ENCODE data around the gene SCUBE1.

Gene SCUBE1

GRCh38 chr22:43343670-43344519 lies 723 bp upstream of the SCUBE1 start:
- TF ChIP-seq GATA2 (IDR thresholded peaks at IDR 0.05; ENCODE audit: low read depth, low read length) (no peak), GATA3 (IDR thresholded peaks at IDR 0.05; ENCODE audit: low read depth, low read length) (no peak)

DNA sequence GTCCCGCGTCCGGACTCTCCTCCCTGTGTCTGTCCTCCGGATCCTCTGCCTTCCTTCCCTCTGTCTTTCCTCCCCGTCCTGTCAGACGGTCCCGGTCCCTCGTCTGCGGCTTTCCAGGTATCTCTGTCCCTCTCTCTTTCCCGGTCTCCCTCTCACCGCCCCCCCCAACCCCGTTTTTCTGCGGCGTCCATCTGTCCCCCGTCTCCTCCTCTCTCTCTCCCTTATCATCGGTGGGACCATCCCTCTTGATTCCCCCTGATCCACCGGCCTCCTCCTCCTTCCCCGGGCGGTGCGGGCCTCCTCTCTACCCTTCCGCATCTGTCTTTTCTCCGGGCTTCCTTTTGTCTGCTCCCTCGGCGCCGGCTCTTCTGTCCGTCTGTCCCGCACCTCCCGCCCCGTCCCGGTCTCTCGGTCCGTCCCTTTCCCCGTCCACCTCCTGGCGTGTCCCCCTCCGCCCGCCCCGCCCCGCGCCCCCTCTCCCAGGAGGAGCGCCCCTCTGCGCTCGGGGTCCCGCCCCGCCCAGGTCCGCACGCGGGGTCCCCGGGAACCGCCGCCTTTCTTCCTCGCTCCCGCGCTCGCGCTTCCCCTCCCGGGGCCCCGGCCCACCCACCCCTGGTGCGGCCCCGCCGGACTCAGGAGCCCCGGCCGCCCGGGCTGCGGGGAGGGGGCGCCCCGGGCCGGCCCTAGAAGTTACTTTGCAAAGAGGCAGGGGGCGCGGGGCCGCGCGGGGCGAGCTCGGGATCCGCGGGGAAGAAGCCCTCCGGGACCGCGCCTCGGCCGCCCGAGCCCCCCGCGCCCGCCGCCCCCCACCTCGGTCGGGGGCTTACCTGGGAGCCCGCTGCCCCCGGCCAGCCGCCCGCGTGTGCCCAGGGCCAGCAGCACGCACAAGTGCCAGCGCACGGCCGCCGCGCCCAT lies 568 bp downstream of the SCUBE1 start:
- TF ChIP-seq GATA3 (IDR thresholded peaks at IDR 0.05; ENCODE audit: low read depth, low read length) (no peak), GATA2 (IDR thresholded peaks at IDR 0.05; ENCODE audit: low read depth, low read length) (no peak)

DNA sequence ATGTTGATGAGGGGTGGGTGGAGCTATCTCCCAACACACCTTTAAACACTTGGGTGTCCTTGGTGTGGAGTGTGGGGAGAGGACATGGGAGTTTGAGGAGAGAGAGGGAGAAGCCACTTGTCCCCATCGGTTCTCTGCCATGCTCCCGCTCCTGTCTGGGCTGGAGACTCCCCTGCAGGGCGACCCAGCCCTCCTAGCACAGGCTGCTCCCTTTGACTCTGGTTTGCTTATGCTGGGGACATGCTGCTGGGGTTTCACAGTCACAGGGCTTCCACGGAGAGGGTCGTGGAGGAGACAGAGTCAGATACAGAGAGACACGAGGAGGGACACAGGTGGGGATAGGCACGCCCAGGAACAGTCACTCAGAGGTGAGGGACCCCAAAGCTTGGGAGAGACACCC lies 1.6 kb downstream of the SCUBE1 start:
- TF ChIP-seq GATA2 (IDR thresholded peaks at IDR 0.05; ENCODE audit: low read depth, low read length): no peak
- TF ChIP-seq GATA3 (IDR thresholded peaks at IDR 0.05; ENCODE audit: low read depth, low read length): no peak

DNA sequence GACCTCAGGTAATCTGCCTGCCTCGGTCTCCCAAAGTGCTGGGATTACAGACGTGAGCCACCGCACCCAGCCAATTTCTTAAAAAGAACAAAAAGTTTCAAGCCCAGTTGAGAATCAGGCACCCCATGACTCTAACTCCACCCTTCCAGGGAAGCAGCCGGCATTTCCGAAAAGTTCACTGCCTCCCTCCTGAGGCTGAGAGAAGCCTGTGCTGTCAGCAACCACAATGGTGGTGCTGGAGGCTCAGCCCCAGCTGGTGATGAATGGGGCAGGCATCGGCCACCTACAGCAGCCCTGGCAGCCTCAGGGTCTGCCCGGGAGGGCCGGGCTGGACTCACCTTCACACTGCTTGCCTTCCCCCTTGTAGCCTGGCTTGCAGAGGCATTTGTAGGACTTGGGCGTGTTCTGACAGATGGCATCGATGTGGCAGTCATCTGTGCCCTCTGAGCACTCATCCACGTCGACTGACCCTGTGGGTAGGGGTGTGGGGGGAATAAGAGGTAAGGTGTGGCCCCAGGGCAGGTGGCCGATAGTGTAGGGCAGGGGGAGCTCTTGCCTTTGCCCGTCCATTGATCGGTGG lies 4.3 kb downstream of the SCUBE1 start:
- TF ChIP-seq GATA3 (IDR thresholded peaks at IDR 0.05; ENCODE audit: low read depth, low read length): no peak
- TF ChIP-seq GATA2 (IDR thresholded peaks at IDR 0.05; ENCODE audit: low read depth, low read length): no peak

DNA sequence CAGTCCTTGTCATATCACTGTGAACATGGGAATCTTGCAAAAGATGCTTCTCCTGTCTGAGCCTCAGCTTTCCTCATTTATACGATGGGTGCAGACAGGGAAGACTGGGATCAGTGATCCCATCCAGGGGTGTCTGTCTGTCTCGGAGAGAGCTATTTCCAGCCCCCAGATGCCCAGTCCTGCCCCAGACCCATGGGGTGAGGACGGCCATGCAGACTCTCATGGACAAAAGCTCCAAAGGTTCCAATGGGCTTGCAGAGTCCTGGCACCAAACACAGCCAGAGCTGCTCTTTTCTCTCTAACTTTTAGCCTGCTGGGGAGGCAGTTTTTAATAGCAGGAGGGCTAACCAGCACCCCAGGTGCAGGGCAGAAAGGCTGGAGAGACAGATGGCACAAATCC lies 5.2 kb downstream of the SCUBE1 start:
- TF ChIP-seq GATA2 (IDR thresholded peaks at IDR 0.05; ENCODE audit: low read depth, low read length): no peak
- TF ChIP-seq GATA3 (IDR thresholded peaks at IDR 0.05; ENCODE audit: low read depth, low read length): no peak

- TF ChIP-seq GATA2 (IDR thresholded peaks at IDR 0.05; ENCODE audit: low read depth, low read length) (no peak), GATA3 (IDR thresholded peaks at IDR 0.05; ENCODE audit: low read depth, low read length) (no peak)
These were observed 5.8 kb downstream of the SCUBE1 start for GRCh38 chr22:43337385-43337784.

DNA sequence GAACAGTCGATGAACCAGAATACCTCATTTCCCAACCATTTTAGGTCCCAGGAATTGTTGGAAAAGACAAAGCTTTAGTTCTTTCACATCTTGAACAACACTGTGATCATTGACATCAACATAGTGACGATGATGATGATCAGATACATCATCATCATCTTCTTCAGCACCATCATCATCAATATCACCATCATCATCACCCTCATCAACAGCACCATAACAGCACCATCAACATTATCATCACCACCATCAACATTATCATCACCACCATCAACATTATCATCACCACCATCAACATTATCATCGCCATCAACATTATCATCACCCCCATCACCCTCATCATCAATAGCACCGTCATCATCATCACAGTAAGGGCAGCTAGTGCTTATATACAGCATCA lies 8.8 kb downstream of the SCUBE1 start:
- TF ChIP-seq GATA2 (IDR thresholded peaks at IDR 0.05; ENCODE audit: low read depth, low read length): no peak
- TF ChIP-seq GATA3 (IDR thresholded peaks at IDR 0.05; ENCODE audit: low read depth, low read length): no peak

DNA sequence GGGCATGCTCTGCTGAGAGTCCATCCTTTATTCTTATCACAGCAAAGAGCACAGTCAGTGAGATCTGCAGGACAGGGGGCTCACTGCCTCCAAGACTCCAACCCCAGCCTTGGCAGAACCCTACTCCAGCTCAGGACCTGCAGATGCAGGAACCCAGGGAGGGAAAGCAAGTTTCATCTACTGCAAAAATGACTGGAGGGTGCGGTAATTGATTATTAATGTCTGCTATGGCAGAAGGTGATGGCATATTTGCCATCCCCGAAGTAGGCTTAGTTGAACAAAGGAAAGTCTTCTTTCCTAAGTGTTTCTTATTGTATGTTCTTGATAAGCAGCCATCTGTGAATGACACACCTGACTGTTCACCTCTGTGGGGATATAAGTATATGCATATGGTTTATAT lies 9.2 kb downstream of the SCUBE1 start:
- TF ChIP-seq GATA2 (IDR thresholded peaks at IDR 0.05; ENCODE audit: low read depth, low read length) (no peak), GATA3 (IDR thresholded peaks at IDR 0.05; ENCODE audit: low read depth, low read length) (no peak)

DNA sequence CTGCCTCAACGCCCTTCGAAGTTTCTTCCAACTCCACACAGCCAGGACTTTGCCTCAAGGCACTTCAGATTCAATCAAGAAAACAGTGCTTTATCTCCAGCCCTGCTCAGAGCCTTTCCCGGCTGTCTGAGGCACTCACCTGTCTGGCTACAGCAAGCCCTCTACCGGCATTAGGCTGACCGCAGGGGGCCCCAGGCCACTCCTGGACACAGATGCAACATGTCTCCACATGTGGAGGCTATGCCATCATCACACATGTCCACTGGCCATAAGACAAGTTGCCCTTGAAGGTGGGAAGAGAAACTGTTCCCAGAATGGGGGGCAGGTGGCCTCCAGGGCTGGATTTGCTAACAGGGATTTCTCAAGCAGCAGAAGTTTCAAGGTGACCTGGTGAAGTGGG lies 10.0 kb downstream of the SCUBE1 start:
- no peak for TF ChIP-seq GATA3 (IDR thresholded peaks at IDR 0.05; ENCODE audit: low read depth, low read length)
- TF ChIP-seq GATA2 (IDR thresholded peaks at IDR 0.05; ENCODE audit: low read depth, low read length): no peak

DNA sequence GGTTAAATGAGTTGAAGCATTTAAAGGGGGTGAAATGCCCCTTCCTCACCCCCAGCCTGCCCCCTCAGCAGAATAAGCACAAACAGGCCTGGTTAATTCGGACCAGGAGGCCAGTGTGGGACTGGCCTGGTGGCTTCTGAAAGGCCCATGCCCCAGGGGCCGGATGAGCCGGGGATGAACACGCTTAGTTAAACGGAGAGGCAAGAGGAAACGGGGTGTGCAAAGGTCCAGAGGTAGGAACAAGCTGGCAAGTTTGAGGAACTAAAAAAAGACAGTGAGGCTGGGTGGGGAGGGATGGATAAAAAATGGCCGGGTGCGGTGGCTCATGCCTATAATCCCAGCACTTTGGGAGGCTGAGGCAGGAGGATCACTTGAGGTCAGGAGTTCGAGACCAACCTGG lies 11.5 kb downstream of the SCUBE1 start:
- no peak for TF ChIP-seq GATA2 (IDR thresholded peaks at IDR 0.05; ENCODE audit: low read depth, low read length)
- TF ChIP-seq GATA3 (IDR thresholded peaks at IDR 0.05; ENCODE audit: low read depth, low read length): no peak

- TF ChIP-seq GATA2 (IDR thresholded peaks at IDR 0.05; ENCODE audit: low read depth, low read length): no peak
- TF ChIP-seq GATA3 (IDR thresholded peaks at IDR 0.05; ENCODE audit: low read depth, low read length): no peak
These were observed 12.1 kb downstream of the SCUBE1 start for GRCh38 chr22:43331069-43331451.

DNA sequence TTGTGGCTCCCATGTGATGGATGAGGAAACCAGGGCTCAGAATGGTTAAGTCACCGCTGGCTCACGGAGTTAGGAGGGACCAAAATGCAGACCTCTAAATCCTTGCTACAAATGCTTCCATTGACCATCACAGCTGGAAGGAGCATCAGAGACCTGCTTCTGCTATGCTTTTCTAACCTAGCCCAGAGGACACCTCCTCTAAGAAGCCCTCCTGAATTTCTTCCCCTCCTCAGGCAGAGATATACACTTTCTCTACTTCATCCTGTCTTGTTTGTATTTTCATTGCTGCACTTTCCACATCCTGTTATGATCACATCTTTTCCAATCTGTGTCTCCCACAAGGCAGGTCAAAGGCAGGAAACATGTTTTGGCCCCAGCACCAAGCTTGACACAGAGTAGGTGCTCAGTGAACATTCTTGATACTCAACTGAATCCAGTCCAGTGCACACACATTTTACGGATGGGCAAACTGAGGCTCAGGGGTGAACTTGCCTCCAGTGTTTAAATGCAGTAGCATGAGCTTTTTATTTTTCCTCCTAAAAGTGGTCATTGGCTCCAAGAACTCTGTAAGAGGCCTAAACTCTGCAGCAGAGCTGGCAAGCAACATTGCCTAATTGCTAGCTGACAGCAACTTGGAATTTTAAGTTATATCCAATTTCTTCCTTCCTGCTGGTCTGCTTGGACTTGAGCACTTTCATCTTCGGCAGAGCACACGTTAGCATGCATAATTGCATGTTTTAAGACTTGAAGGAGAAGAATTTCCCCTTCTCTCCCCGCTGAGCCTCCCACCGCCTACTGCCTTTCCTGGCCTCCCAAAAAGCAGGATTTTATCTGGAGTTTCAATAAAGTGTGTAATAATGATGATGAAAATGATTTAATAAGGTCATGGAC lies 12.7 kb downstream of the SCUBE1 start:
- TF ChIP-seq GATA2 (IDR thresholded peaks at IDR 0.05; ENCODE audit: low read depth, low read length) (no peak), GATA3 (IDR thresholded peaks at IDR 0.05; ENCODE audit: low read depth, low read length) (no peak)

DNA sequence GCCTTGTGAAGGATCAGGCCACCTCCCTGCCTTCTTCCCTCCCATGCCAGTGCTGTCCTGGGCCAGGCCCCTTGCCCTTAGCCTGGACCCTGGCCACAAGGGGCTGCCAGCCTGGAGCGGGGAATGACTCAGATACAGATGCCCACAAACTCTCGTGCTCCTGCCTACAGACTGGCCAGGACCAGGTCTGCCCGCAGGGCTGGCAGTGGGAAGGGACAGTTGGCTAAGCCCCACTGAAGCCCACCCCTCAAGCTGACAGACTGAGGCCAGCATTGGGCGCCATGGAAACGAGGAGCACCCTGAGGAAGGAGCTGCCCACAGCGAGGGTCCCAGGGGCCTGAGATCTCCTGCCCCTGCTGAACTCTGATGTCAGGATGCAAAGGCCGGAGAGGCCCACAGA lies 14.1 kb downstream of the SCUBE1 start:
- no peak for TF ChIP-seq GATA3 (IDR thresholded peaks at IDR 0.05; ENCODE audit: low read depth, low read length)
- no peak for TF ChIP-seq GATA2 (IDR thresholded peaks at IDR 0.05; ENCODE audit: low read depth, low read length)

DNA sequence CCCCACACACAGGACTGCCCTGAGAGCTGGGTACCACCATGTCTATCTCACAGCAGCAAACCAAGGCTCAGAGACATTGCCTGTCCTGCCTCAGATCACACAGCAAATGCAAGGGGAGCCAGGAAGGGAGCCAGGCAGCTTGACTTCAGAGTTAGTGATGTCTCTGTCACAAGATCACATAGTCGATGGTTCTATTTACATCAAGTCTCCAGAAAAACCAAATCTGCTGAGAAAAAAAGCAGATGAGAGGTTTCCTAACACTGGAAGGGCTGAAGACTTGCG lies 16.1 kb downstream of the SCUBE1 start:
- no peak for TF ChIP-seq GATA3 (IDR thresholded peaks at IDR 0.05; ENCODE audit: low read depth, low read length)
- no peak for TF ChIP-seq GATA2 (IDR thresholded peaks at IDR 0.05; ENCODE audit: low read depth, low read length)
